ENCODE measurements around the gene FAM120C. TPM values are rescaled to one million over a fixed set of nuclear protein-coding genes. Genes with fewer than 3 reads are reported as not detected.

The FAM120C gene
- total RNA-seq, 1 donor from 2014 or later, result 7.3 TPM

DNA sequence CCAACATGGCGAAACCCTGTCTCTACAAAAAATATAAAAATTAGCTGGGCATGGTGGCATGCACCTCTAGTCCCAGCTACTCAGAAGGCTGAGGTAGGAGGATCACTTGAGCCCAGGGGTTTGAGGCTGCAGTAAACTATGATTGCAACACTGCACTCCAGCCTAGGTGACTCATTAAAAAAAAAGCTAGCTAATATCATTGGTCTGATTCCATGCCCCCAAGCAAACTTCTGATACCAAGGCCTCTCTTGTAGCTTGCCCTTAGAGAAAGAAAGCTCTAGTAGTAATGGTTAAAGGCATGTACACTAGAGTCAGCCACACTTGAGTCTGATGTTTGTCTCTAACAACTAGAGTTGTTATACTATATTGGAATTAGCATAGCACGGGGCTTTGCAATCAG lies 106.2 kb downstream of the FAM120C start:
- TF ChIP-seq, protein P1, sequence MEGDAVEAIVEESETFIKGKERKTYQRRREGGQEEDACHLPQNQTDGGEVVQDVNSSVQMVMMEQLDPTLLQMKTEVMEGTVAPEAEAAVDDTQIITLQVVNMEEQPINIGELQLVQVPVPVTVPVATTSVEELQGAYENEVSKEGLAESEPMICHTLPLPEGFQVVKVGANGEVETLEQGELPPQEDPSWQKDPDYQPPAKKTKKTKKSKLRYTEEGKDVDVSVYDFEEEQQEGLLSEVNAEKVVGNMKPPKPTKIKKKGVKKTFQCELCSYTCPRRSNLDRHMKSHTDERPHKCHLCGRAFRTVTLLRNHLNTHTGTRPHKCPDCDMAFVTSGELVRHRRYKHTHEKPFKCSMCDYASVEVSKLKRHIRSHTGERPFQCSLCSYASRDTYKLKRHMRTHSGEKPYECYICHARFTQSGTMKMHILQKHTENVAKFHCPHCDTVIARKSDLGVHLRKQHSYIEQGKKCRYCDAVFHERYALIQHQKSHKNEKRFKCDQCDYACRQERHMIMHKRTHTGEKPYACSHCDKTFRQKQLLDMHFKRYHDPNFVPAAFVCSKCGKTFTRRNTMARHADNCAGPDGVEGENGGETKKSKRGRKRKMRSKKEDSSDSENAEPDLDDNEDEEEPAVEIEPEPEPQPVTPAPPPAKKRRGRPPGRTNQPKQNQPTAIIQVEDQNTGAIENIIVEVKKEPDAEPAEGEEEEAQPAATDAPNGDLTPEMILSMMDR (IDR thresholded peaks at IDR 0.05), result no peak
- H3K4me3 Mint-ChIP-seq (ENCODE audit: unreplicated experiment), result no peak overlapping the region
- no peaks in the 10 kb centered on the region for H3K27me3 Mint-ChIP-seq (ENCODE audit: low read depth)
- DNase-seq (ENCODE audit: low spot score), result no peak
- H3K36me3 Mint-ChIP-seq (ENCODE audit: low read depth), result peaks cover 2% of the 10 kb centered on the region
- no peak overlapping the region for H3K27ac Mint-ChIP-seq (ENCODE audit: unreplicated experiment)
- no peaks in the 10 kb centered on the region for H3K4me1 Mint-ChIP-seq (ENCODE audit: low read depth)
- H3K9me3 Mint-ChIP-seq (ENCODE audit: low read depth), result peaks cover 3% of the 10 kb centered on the region

DNA sequence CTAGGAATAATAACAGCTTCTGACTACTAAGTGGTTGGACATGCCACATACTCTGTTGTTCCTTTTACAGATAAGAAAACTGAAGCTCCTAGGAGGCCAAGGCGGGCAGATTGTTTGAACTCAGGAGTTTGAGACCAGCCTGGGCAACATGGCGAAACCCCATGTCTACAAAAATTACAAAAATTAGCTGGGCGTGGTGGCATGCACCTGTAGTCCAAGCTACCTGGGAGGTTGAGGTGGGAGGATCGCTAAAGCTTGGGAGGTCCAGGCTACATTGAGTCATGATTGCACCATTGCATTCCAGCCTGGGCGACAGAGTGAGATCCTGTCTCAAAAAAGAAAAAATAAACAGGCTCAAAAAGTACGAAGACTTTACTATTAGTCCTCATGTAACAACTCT lies 108.2 kb downstream of the FAM120C start:
- Mint-ChIP-seq H3K9me3 (ENCODE audit: low read depth) (peaks cover 3% of the 10 kb centered on the region), H3K4me3 (ENCODE audit: unreplicated experiment) (no peak overlapping the region), H3K27me3 (ENCODE audit: low read depth) (no peaks in the 10 kb centered on the region), H3K36me3 (ENCODE audit: low read depth) (peaks cover 6% of the 10 kb centered on the region), H3K4me1 (ENCODE audit: low read depth) (no peaks in the 10 kb centered on the region), H3K27ac (ENCODE audit: unreplicated experiment) (no peak overlapping the region)
- TF ChIP-seq, protein P1 (IDR thresholded peaks at IDR 0.05), result no peak
- DNase-seq (ENCODE audit: low spot score), result no peak

DNA sequence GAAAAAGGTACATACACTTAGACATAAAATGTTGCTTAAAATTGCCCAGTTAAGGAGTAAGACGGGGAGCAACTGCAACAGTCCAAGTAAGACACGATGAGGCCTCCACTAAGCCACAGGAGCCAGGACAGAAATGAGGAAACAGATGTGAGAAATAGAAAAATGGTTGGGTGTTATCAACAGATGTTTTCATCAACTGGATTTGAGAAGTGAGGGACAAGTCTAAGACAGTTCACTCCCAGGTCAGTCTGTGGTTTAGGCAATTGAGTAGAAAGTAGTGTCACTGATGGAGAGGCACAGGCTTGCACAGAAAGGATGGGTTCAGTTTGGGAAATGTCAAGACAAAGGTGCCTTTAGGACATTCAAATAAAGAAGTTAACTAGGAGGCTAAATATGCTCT lies 115.3 kb downstream of the FAM120C start:
- Mint-ChIP-seq H3K27ac (ENCODE audit: unreplicated experiment) (no peak overlapping the region), H3K36me3 (ENCODE audit: low read depth) (peaks cover 9% of the 10 kb centered on the region), H3K4me3 (ENCODE audit: unreplicated experiment) (no peak overlapping the region), H3K4me1 (ENCODE audit: low read depth) (no peaks in the 10 kb centered on the region), H3K9me3 (ENCODE audit: low read depth) (peaks cover 11% of the 10 kb centered on the region), H3K27me3 (ENCODE audit: low read depth) (no peaks in the 10 kb centered on the region)
- TF ChIP-seq, protein P1 (IDR thresholded peaks at IDR 0.05), result no peak
- no peak for DNase-seq (ENCODE audit: low spot score)

DNA sequence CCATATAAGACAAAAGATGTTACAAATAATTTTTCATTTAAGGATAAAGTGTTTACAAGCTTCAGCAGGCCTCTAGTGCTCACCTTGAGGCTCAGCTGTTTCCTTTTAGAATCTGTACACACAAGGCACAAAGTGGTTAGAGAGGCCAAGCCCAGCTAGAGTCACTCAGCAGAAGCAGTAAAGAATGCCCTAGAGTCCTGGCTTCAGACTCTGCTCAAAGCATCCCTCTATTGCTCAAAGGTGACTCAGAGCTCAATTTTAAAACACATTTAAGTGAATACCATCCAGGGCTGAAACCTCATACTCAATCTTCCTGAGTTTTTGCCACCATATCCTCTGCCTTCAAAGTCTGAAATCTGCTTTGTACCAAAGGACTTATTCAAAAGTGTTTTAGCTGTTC lies 116.2 kb downstream of the FAM120C start:
- no peaks in the 10 kb centered on the region for H3K27me3 Mint-ChIP-seq (ENCODE audit: low read depth)
- peaks cover 11% of the 10 kb centered on the region for H3K9me3 Mint-ChIP-seq (ENCODE audit: low read depth)
- no peak for DNase-seq (ENCODE audit: low spot score)
- H3K4me1 Mint-ChIP-seq (ENCODE audit: low read depth), result no peaks in the 10 kb centered on the region
- peaks cover 9% of the 10 kb centered on the region for H3K36me3 Mint-ChIP-seq (ENCODE audit: low read depth)
- TF ChIP-seq, protein P1 (IDR thresholded peaks at IDR 0.05), result no peak
- H3K27ac Mint-ChIP-seq (ENCODE audit: unreplicated experiment), result no peak overlapping the region
- no peak overlapping the region for H3K4me3 Mint-ChIP-seq (ENCODE audit: unreplicated experiment)

GRCh38 chrX:54064564-54064963 lies 118.5 kb downstream of the FAM120C start:
- TF ChIP-seq, protein P1 (IDR thresholded peaks at IDR 0.05), result no peak
- no peak for DNase-seq (ENCODE audit: low spot score)
- no peak overlapping the region for H3K4me3 Mint-ChIP-seq (ENCODE audit: unreplicated experiment)
- no peaks in the 10 kb centered on the region for H3K4me1 Mint-ChIP-seq (ENCODE audit: low read depth)
- H3K36me3 Mint-ChIP-seq (ENCODE audit: low read depth), result peaks cover 5% of the 10 kb centered on the region
- no peak overlapping the region for H3K27ac Mint-ChIP-seq (ENCODE audit: unreplicated experiment)
- no peaks in the 10 kb centered on the region for H3K27me3 Mint-ChIP-seq (ENCODE audit: low read depth)
- H3K9me3 Mint-ChIP-seq (ENCODE audit: low read depth), result peaks cover 11% of the 10 kb centered on the region

All from chondrocyte (in vitro differentiated cells).